Bronchial epithelial cell (primary cell): ENCODE measurements around the gene TMC7. TPM values are rescaled to one million over a fixed set of nuclear protein-coding genes. Genes with fewer than 3 reads are reported as not detected.
A peak's percentile ranks its signal among the peaks of the same experiment; 100 is the strongest.

ENCODE experiments used
- DNase-seq: peaks from one replicate; pipeline ENCODE4 v3.0.0-alpha.2; 2010; ENCODE audit warnings: low read depth
- FAIRE-seq: peaks from 2 replicates; lab custom pipeline; 2011; peaks lifted over from hg19 to GRCh38; lab: Jason Lieb, UNC
- H3K27me3 ChIP-seq: 2 replicates; pipeline ENCODE4 v1.5.1; 2011; ENCODE audit warnings: low read length; ENCODE audit not compliant: control insufficient read depth, insufficient read depth
- H3K36me3 ChIP-seq: 2 replicates; pipeline ENCODE4 v1.5.1; 2011; ENCODE audit warnings: low read length; ENCODE audit not compliant: control insufficient read depth, insufficient read depth
- H3K4me3 ChIP-seq: 2 replicates; pipeline ENCODE4 v1.5.1; 2011; ENCODE audit warnings: mild to moderate bottlenecking, low read depth, low read length, control low read depth
- CTCF ChIP-seq: IDR thresholded peaks from 2 replicates; pipeline ENCODE4 v1.5.1; 2011; ENCODE audit warnings: mild to moderate bottlenecking, moderate library complexity, low read length, control low read depth, inconsistent platforms; ENCODE audit not compliant: insufficient read depth, severe bottlenecking
- total RNA-seq: library from RNA; depleted of rRNA; stranded (reverse); fragments of >200 nt; gene quantifications from 2 replicates; pipeline ENCODE4 v1.2.1, GENCODE V29; 2014

Gene TMC7
- total RNA-seq, 1 donor from 2014 or later, result 5.0 TPM

- H3K4me3 ChIP-seq, result peak overlapping the region; percentile 67
- H3K27me3 ChIP-seq, result no peaks in the 10 kb centered on the region
- FAIRE-seq (no peak), DNase-seq (no peak)
- H3K36me3 ChIP-seq, result peaks cover 3% of the 10 kb centered on the region
- TF ChIP-seq CTCF, result no peak
Measured at GRCh38 chr16:19068237-19068815, 84.6 kb downstream of the TMC7 start.

GRCh38 chr16:19071811-19072777, 88.4 kb downstream of the TMC7 start:
- peaks cover 8% of the 10 kb centered on the region for H3K36me3 ChIP-seq
- FAIRE-seq (no peak), DNase-seq (peak; percentile 57)

GRCh38 chr16:19073344-19073743, 89.6 kb downstream of the TMC7 start:
- TF ChIP-seq CTCF, result no peak
- no peak for FAIRE-seq

More at GRCh38 chr16:19071811-19072777, 88.4 kb downstream of the TMC7 start:
- Histone ChIP-seq H3K4me3 (no peak overlapping the region), H3K27me3 (no peaks in the 10 kb centered on the region)
- TF ChIP-seq CTCF, result peak; percentile 82

GRCh38 chr16:19073863-19074262, 90.1 kb downstream of the TMC7 start:
- no peak for TF ChIP-seq CTCF

More at GRCh38 chr16:19073344-19073743, 89.6 kb downstream of the TMC7 start:
- no peak overlapping the region for H3K4me3 ChIP-seq
- no peaks in the 10 kb centered on the region for H3K27me3 ChIP-seq
- H3K36me3 ChIP-seq, result peaks cover 8% of the 10 kb centered on the region
- no peak for DNase-seq

GRCh38 chr16:19075511-19075910, 91.8 kb downstream of the TMC7 start:
- no peak for DNase-seq
- Histone ChIP-seq H3K27me3 (no peaks in the 10 kb centered on the region), H3K36me3 (peaks cover 9% of the 10 kb centered on the region), H3K4me3 (no peak overlapping the region)
- FAIRE-seq, result peak; percentile 32
- no peak for TF ChIP-seq CTCF

More at GRCh38 chr16:19073863-19074262, 90.1 kb downstream of the TMC7 start:
- H3K4me3 ChIP-seq, result no peak overlapping the region
- H3K36me3 ChIP-seq, result peaks cover 8% of the 10 kb centered on the region
- DNase-seq, result no peak
- no peak for FAIRE-seq
- H3K27me3 ChIP-seq, result no peaks in the 10 kb centered on the region
